Activated CD8-positive, alpha-beta memory T cell treated with anti-CD3 and anti-CD28 coated beads for 48 hours (primary cell): ENCODE data around the gene ASIC3.
"Not testable (repeated sequence)": the region's sequence is repeated elsewhere in the genome, so short reads cannot be mapped to it uniquely, and the experiment has no call there.

Experiments used
- DNase-seq, 3 experiments: peaks; one replicate each; pipeline ENCODE4 v3.0.0-alpha.2; 2020; ENCODE audit warnings: low read depth in 2 of 3, low spot score in 2 of 3

The ASIC3 gene

GRCh38 chr7:151032936-151033863 is 15.1 kb upstream of the ASIC3 start:
- DNase-seq, result no peak

GRCh38 chr7:151033864-151034249 is 14.5 kb upstream of the ASIC3 start:
- DNase-seq, result no peak

GRCh38 chr7:151034312-151035025 is 13.9 kb upstream of the ASIC3 start:
- no peak for DNase-seq

- DNase-seq, result no peak
Measured at GRCh38 chr7:151035026-151035717, 13.2 kb upstream of the ASIC3 start.

- DNase-seq, result no peak
Measured at GRCh38 chr7:151035902-151036301, 12.4 kb upstream of the ASIC3 start.

- peak; percentile 35 to 74 (median 68) for DNase-seq
Measured at GRCh38 chr7:151038951-151039849, 9.1 kb upstream of the ASIC3 start.

GRCh38 chr7:151039850-151040548 is 8.3 kb upstream of the ASIC3 start:
- DNase-seq, result no peak

GRCh38 chr7:151040616-151041375 is 7.5 kb upstream of the ASIC3 start:
- DNase-seq, result no peak

GRCh38 chr7:151043449-151043848 is 4.9 kb upstream of the ASIC3 start:
- not testable (repeated sequence) for DNase-seq

- DNase-seq, result no peak
Measured at GRCh38 chr7:151043959-151044358, 4.4 kb upstream of the ASIC3 start.

GRCh38 chr7:151045262-151045661 is 3.1 kb upstream of the ASIC3 start:
- no peak for DNase-seq

- no peak for DNase-seq
Measured at GRCh38 chr7:151045967-151046366, 2.4 kb upstream of the ASIC3 start.

GRCh38 chr7:151046603-151047573 is 1.4 kb upstream of the ASIC3 start:
- no peak for DNase-seq

- no peak for DNase-seq
Measured at GRCh38 chr7:151048911-151049463, 656 bp downstream of the ASIC3 start.

GRCh38 chr7:151051108-151051507 is 2.8 kb downstream of the ASIC3 start:
- no peak for DNase-seq

- no peak for DNase-seq
Measured at GRCh38 chr7:151053096-151053495, 4.8 kb downstream of the ASIC3 start.

GRCh38 chr7:151053751-151054150 is 5.4 kb downstream of the ASIC3 start:
- DNase-seq, result no peak

- no peak for DNase-seq
Measured at GRCh38 chr7:151056283-151056665, 7.9 kb downstream of the ASIC3 start.
